Measurements from ENCODE around the gene TPRG1. TPM values are rescaled to one million over a fixed set of nuclear protein-coding genes. Genes with fewer than 3 reads are reported as not detected.

TPRG1 gene
- polyA plus RNA-seq, 1 experiment, result 0.42 TPM

DNA sequence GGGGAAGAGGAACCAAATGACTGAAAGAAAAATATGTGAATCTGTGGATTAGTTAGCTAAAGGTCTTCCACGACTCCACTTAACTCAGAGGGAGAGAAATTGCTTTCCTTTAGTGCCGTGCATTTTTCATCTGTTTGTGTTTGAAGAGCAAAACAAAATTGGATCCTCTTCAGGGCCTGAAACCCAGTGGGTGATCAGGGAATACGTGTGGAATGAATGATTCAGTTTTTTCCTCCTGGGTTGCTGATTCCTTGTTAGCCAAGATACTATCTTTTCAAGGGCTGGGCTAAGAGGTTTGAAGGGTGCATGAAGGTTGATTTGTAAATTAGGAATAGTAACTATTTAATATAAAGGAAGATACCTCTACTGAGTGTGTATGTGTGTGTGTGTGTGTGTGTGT, 61.0 kb downstream of the TPRG1 start:
- Histone ChIP-seq H3K27ac (ENCODE audit: low read depth, low read length) (no peak overlapping the region), H3K4me3 (ENCODE audit: low read depth, low read length) (no peak overlapping the region), H3K9me3 (ENCODE audit: control insufficient read depth, insufficient read depth, low read length) (no peaks in the 10 kb centered on the region), H3K27me3 (ENCODE audit: control insufficient read depth, insufficient read depth, low read length) (no peaks in the 10 kb centered on the region)
- POLR2A ChIA-PET, result no interaction called here
- TF ChIP-seq, protein P1, sequence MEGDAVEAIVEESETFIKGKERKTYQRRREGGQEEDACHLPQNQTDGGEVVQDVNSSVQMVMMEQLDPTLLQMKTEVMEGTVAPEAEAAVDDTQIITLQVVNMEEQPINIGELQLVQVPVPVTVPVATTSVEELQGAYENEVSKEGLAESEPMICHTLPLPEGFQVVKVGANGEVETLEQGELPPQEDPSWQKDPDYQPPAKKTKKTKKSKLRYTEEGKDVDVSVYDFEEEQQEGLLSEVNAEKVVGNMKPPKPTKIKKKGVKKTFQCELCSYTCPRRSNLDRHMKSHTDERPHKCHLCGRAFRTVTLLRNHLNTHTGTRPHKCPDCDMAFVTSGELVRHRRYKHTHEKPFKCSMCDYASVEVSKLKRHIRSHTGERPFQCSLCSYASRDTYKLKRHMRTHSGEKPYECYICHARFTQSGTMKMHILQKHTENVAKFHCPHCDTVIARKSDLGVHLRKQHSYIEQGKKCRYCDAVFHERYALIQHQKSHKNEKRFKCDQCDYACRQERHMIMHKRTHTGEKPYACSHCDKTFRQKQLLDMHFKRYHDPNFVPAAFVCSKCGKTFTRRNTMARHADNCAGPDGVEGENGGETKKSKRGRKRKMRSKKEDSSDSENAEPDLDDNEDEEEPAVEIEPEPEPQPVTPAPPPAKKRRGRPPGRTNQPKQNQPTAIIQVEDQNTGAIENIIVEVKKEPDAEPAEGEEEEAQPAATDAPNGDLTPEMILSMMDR (IDR thresholded peaks at IDR 0.05; ENCODE audit: low read depth, low read length), result no peak
- CTCF ChIA-PET, result interaction anchor here (0.6 to 2.1 kb wide), 16 partner anchors 9 to 1552 kb away, joined by 3 to 5 read pairs (median 3); no protein-coding TSS in a partner anchor
- DNase-seq (ENCODE audit: low read depth, low spot score), result no peak

DNA sequence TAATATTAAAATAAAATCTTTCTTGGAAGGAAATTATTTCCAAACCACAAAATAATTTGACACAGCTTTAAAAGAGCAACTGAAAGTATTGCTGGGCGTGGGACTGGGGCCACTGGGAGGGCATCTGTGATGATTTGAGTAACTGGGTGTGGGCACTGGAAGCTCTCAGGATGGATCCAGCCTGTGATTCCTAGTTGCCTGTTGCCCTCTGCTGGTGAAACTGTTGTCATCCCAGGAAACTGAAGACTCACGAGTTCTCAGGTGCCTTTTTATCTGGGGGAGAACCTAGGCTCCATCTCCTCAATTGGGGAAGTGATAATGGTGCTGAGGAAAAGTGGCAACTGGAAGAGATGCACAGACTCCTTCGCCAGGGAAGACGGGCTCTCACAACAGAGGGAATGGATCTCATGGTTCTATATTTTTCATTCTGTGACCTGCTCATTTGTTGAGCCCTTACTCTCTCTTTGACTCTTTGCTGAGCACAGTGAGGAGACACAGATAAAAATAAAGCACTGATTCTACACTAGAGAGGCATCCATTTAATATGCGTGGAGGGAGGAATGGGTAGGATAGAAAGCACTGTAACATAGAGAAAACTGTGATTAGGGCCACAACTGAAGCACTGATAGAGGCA, 61.6 kb downstream of the TPRG1 start:
- Histone ChIP-seq H3K27me3 (ENCODE audit: control insufficient read depth, insufficient read depth, low read length) (no peaks in the 10 kb centered on the region), H3K4me3 (ENCODE audit: low read depth, low read length) (no peak overlapping the region), H3K27ac (ENCODE audit: low read depth, low read length) (no peak overlapping the region), H3K9me3 (ENCODE audit: control insufficient read depth, insufficient read depth, low read length) (no peaks in the 10 kb centered on the region)
- DNase-seq (ENCODE audit: low read depth, low spot score), result peak; percentile 23
- CTCF ChIA-PET, result interaction anchor here (0.6 to 2.1 kb wide), 15 partner anchors 9 to 1515 kb away, joined by 3 to 5 read pairs (median 3); no protein-coding TSS in a partner anchor
- POLR2A ChIA-PET, result no interaction called here
- TF ChIP-seq, protein P1 (IDR thresholded peaks at IDR 0.05; ENCODE audit: low read depth, low read length), result peak; percentile 81

DNA sequence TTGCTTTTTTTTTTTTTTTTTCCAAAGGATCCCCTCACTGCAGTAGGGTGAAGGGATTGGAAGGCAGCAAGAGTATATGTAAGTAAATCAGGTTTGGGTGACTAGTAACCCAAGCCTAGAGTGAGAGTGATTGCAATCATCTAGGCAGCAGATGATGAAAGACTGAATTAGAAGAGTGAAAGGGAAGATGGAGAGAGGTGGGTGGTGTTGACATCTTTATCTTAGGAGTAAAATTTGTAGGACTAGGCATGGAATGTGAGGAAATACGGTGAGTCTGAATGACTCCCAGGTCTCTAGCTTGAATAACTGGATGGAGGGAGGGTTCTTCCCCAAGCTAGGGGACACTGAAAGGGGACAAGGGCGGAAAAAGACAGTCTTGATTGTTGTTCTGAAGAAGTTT, 63.4 kb downstream of the TPRG1 start:
- Histone ChIP-seq H3K27ac (ENCODE audit: low read depth, low read length) (no peak overlapping the region), H3K4me3 (ENCODE audit: low read depth, low read length) (no peak overlapping the region), H3K9me3 (ENCODE audit: control insufficient read depth, insufficient read depth, low read length) (no peaks in the 10 kb centered on the region), H3K27me3 (ENCODE audit: control insufficient read depth, insufficient read depth, low read length) (no peaks in the 10 kb centered on the region)
- ChIA-PET CTCF (interaction anchor here (0.5 to 0.6 kb wide), 2 partner anchors 10 to 1493 kb away, joined by 3 read pairs; no protein-coding TSS in a partner anchor), POLR2A (no interaction called here)
- TF ChIP-seq, protein P1 (IDR thresholded peaks at IDR 0.05; ENCODE audit: low read depth, low read length), result no peak
- DNase-seq (ENCODE audit: low read depth, low spot score), result no peak

DNA sequence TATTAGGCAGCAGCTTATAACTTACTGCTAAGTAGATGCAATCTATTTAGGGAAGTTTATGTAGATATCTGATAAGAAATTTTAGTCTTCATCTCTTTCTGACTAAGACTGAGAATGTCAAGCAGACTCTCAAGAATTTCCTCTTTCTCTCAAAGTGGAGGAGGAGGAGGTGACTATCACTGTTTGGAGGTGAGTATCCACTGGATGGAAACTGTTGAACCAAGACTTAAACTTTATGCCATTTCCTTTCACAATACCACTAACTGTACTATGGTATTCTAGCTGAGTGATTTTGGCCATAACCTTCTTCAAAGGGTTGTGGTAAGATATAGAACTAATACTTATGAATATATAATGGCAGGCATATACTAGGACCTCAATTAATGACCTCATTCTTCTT, 64.6 kb downstream of the TPRG1 start:
- ChIA-PET CTCF (no interaction called here), POLR2A (no interaction called here)

DNA sequence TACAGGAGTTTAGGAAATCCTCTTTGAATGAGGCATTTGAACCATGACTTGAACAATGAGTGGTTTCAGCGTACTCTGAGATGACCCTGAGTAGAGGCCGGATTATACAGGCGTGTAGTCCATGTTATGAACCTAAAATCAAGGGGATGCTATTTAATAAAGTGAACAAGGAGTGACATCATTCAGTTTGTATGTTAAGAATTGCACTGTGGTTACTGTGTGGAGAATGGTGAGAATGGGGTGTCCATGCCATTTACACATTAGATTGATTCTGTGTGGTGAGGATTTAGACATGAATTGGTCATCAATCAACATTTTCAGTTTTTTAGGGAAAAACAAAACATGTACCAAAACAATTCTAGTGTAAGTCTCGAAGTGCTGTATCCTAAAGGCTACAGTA, 65.8 kb downstream of the TPRG1 start:
- POLR2A ChIA-PET, result no interaction called here

More for the DNA sequence above, 64.6 kb downstream of the TPRG1 start:
- Histone ChIP-seq H3K27me3 (ENCODE audit: control insufficient read depth, insufficient read depth, low read length) (no peaks in the 10 kb centered on the region), H3K27ac (ENCODE audit: low read depth, low read length) (no peak overlapping the region), H3K9me3 (ENCODE audit: control insufficient read depth, insufficient read depth, low read length) (no peaks in the 10 kb centered on the region), H3K4me3 (ENCODE audit: low read depth, low read length) (no peak overlapping the region)
- DNase-seq (ENCODE audit: low read depth, low spot score), result no peak
- TF ChIP-seq, protein P1 (IDR thresholded peaks at IDR 0.05; ENCODE audit: low read depth, low read length), result no peak

More for the DNA sequence above, 65.8 kb downstream of the TPRG1 start:
- DNase-seq (ENCODE audit: low read depth, low spot score), result no peak
- no peak overlapping the region for H3K4me3 ChIP-seq (ENCODE audit: low read depth, low read length)
- CTCF ChIA-PET, result no interaction called here
- no peak overlapping the region for H3K27ac ChIP-seq (ENCODE audit: low read depth, low read length)
- no peaks in the 10 kb centered on the region for H3K9me3 ChIP-seq (ENCODE audit: control insufficient read depth, insufficient read depth, low read length)
- H3K27me3 ChIP-seq (ENCODE audit: control insufficient read depth, insufficient read depth, low read length), result no peaks in the 10 kb centered on the region
- TF ChIP-seq, protein P1 (IDR thresholded peaks at IDR 0.05; ENCODE audit: low read depth, low read length), result no peak

Data from AG04450 (cell line).